Nephron (organoid): Measurements from ENCODE around the gene OR6B2.

Experiments
- H3K27ac Mint-ChIP-seq, 3 experiments: 2 replicates each; pipeline ENCODE4 v1.8.0; 2020; ENCODE audit warnings: mixed read lengths in 3 of 3, mild to moderate bottlenecking in 2 of 3, moderate library complexity in 1 of 3
- H3K27me3 Mint-ChIP-seq: 2 replicates; pipeline ENCODE4 v1.8.0; 2021; ENCODE audit warnings: low read depth, mild to moderate bottlenecking, moderate library complexity, mixed read lengths
- H3K36me3 Mint-ChIP-seq: 2 replicates; pipeline ENCODE4 v1.8.0; 2020; ENCODE audit warnings: low read depth, mixed read lengths
- H3K4me1 Mint-ChIP-seq: 2 replicates; pipeline ENCODE4 v1.8.0; 2020; ENCODE audit warnings: mixed read lengths
- H3K4me3 Mint-ChIP-seq, 3 experiments: 2 replicates each; pipeline ENCODE4 v1.8.0; 2020; ENCODE audit warnings: mild to moderate bottlenecking in 3 of 3, mixed read lengths in 3 of 3, moderate library complexity in 2 of 3
- H3K9me3 Mint-ChIP-seq: 2 replicates; pipeline ENCODE4 v1.8.0; 2020; ENCODE audit warnings: mixed read lengths
- TF ChIP-seq, protein P1 (sequence below), 3 experiments: fragments of 200-600 bp; sonication (generic); IDR thresholded peaks; one replicate each; pipeline ENCODE4 v1.5.0; 2021; ENCODE audit warnings: antibody characterized with exemption in 3 of 3; ENCODE audit not compliant: unreplicated experiment in 3 of 3

OR6B2 gene

DNA sequence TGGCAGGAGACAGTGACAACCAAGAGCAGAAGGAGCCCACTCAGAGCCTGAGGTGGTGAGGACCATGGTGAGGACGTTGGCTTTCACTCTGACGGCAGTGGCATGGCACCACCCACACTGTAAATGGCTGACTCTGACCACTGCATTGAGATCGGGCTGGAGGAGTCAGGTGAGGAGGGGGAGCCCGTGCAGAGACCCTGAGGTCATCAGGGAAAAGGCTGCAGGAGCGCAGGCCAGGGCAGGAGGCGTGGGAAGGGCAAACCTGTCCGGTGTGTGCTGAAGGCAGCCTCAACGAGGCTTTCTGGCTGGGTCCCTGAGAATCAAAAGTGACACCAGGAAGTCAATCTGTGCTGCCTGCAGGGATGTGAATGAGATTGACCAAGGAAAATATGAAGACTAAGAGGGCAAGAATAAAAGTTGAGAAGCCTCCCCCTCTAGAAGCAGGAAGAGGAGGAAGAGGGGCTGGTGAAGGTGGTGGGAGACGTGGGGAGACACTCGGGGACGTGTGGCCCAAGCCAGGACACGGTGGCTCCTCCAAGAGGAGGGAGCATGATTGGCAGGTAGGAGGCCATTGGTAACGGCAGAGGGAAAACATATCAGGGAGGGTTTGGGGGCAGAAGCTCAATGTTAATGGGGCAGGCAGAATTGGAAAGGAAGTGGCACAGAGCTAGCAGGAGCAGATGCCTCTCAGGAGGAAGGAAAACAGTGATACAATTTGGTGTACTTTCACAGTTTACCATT is 25.1 kb upstream of the OR6B2 start:
- no peak overlapping the region for H3K27ac Mint-ChIP-seq

DNA sequence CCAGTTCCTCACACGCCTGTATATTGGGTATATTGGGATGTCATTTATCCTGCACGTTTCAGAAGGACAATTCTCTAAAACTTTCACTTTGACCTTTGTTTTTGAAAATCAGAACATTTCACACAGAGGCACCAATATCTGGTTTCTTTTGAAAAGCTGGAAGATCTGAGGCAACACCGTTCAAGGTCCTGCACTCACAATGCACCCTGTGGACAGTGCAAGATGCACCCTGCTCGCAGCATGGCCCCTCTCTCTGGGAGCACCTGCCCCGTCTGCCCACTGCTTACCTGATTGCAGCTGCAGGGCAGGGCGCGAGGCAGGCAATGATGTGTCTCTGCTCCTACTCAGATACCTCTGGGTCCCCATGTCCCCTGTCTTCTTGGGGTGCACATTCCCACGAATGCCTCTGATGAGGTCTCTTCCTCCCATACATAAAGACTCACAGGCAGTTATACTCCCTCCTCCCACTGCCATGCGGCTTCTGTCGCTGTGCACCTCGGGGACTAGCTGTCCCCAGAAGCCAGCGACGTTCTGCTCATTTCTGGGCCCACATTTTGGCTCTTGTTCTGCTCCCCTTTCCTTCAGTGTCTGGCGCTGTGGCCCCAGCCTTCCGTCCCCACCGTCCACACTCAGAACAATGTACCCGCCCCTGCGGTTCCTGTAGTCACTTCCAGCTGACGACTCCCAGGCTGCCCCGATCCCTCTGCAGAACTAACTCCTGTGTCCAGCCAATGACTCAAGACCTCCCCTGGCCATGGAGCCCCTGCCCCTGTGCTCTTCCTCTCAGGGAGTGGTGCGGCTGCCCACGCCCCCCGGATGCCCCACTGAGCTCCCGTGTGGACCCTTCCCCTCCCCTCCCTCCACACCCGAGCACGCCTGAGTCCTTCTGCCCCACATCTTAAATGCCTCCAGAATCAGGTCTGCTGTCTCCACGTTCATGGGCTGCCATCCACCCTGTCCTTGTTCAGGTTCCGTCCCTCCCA is 23.2 kb upstream of the OR6B2 start, which contains the start of gene OR6B3:
Gene OR6B3 (minus strand): TSS at position 349 of the 983 bp plus-strand sequence.
- Mint-ChIP-seq H3K27ac (no peak within 1 kb of the TSS), H3K36me3 (no peaks in the 10 kb centered on the region), H3K27me3 (peaks cover 92% of the 10 kb centered on the region), H3K4me3 (no peak within 1 kb of the TSS), H3K4me1 (no peaks in the 10 kb centered on the region), H3K9me3 (no peaks in the 10 kb centered on the region)
- TF ChIP-seq, protein P1, sequence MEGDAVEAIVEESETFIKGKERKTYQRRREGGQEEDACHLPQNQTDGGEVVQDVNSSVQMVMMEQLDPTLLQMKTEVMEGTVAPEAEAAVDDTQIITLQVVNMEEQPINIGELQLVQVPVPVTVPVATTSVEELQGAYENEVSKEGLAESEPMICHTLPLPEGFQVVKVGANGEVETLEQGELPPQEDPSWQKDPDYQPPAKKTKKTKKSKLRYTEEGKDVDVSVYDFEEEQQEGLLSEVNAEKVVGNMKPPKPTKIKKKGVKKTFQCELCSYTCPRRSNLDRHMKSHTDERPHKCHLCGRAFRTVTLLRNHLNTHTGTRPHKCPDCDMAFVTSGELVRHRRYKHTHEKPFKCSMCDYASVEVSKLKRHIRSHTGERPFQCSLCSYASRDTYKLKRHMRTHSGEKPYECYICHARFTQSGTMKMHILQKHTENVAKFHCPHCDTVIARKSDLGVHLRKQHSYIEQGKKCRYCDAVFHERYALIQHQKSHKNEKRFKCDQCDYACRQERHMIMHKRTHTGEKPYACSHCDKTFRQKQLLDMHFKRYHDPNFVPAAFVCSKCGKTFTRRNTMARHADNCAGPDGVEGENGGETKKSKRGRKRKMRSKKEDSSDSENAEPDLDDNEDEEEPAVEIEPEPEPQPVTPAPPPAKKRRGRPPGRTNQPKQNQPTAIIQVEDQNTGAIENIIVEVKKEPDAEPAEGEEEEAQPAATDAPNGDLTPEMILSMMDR (IDR thresholded peaks at IDR 0.05; ENCODE audit: unreplicated experiment in 3 of 3): no peak

More for the DNA sequence above, 25.1 kb upstream of the OR6B2 start:
- no peaks in the 10 kb centered on the region for H3K4me1 Mint-ChIP-seq
- no peak overlapping the region for H3K4me3 Mint-ChIP-seq
- no peaks in the 10 kb centered on the region for H3K9me3 Mint-ChIP-seq
- no peaks in the 10 kb centered on the region for H3K36me3 Mint-ChIP-seq
- H3K27me3 Mint-ChIP-seq: peaks cover 90% of the 10 kb centered on the region
- TF ChIP-seq, protein P1 (IDR thresholded peaks at IDR 0.05; ENCODE audit: unreplicated experiment in 3 of 3): no peak

DNA sequence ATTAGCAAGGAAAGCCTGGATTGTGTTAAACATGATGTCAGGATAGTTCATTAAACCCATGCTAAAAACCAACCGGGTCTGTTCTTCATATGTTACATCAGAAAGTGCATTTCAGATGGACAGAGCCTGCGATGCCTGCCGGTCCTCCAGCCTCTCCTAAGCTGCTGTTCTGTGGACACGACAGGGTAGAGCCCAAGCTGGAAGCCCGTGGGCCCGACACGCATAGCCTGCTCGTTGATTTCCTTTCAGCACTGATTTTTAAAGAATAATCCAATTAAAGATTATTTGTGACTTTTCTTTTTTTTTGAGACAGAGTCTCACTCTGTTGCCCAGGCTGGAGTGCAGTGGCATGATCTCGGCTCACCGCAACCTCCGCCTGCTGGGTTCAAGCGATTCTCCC is 22.3 kb upstream of the OR6B2 start:
- Mint-ChIP-seq H3K27me3 (peaks cover 93% of the 10 kb centered on the region), H3K4me1 (no peaks in the 10 kb centered on the region), H3K9me3 (no peaks in the 10 kb centered on the region), H3K4me3 (no peak overlapping the region), H3K36me3 (no peaks in the 10 kb centered on the region), H3K27ac (no peak overlapping the region)
- TF ChIP-seq, protein P1 (IDR thresholded peaks at IDR 0.05; ENCODE audit: unreplicated experiment in 3 of 3): no peak

DNA sequence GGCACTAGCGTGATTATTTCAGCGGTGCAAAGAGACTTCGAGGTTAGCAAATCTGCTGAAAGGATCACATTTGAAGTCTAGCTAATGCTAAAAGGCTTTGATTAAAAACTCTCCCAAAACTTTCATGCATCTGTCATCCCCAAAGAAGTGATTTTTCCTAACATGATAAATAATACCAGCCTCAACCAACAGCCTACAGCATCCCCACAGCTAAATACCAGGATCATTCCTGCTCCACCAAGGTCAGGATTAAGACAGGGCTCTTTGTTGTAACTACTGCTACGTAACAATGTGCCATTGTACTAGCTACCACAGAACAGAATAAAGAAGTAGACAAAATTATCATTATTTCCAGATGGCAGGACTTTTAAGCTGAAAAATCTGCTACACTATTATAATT is 21.5 kb upstream of the OR6B2 start:
- Mint-ChIP-seq H3K36me3 (no peaks in the 10 kb centered on the region), H3K4me3 (no peak overlapping the region), H3K9me3 (no peaks in the 10 kb centered on the region), H3K4me1 (no peaks in the 10 kb centered on the region), H3K27ac (no peak overlapping the region), H3K27me3 (peaks cover 94% of the 10 kb centered on the region)
- TF ChIP-seq, protein P1 (IDR thresholded peaks at IDR 0.05; ENCODE audit: unreplicated experiment in 3 of 3): no peak

DNA sequence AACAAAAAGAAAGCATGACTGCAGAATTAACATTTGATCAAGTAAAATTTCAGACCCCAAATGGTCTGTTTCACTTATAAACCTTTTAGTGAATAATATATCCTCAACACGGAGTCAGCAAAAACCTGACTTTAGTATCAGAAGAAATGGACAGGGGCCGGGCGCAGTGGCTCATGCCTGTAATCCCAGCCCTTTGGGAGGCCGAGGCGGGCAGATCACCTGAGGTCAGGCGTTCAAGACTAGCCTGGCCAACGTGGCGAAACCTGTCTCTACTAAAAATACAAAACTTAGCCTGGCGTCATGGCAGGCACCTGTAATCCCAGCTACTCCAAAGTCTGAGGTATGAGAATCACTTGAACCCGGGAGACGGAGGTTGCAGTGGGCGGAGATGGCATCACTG is 20.0 kb upstream of the OR6B2 start:
- H3K4me1 Mint-ChIP-seq: no peaks in the 10 kb centered on the region
- TF ChIP-seq, protein P1 (IDR thresholded peaks at IDR 0.05; ENCODE audit: unreplicated experiment in 3 of 3): no peak
- H3K4me3 Mint-ChIP-seq: no peak overlapping the region
- no peaks in the 10 kb centered on the region for H3K9me3 Mint-ChIP-seq
- no peaks in the 10 kb centered on the region for H3K36me3 Mint-ChIP-seq
- H3K27me3 Mint-ChIP-seq: peaks cover 93% of the 10 kb centered on the region
- H3K27ac Mint-ChIP-seq: no peak overlapping the region
